GM18507 (cell line): ENCODE measurements around the gene SLC16A5.

ENCODE experiments used
- DNase-seq: peaks from one replicate; pipeline ENCODE4 v3.0.0; 2011; ENCODE audit warnings: low read depth; ENCODE audit not compliant: insufficient read length; ENCODE audit errors: extremely low spot score
- FAIRE-seq: peaks from 2 replicates; lab custom pipeline; 2011; peaks lifted over from hg19 to GRCh38; lab: Jason Lieb, UNC

SLC16A5 gene

DNA sequence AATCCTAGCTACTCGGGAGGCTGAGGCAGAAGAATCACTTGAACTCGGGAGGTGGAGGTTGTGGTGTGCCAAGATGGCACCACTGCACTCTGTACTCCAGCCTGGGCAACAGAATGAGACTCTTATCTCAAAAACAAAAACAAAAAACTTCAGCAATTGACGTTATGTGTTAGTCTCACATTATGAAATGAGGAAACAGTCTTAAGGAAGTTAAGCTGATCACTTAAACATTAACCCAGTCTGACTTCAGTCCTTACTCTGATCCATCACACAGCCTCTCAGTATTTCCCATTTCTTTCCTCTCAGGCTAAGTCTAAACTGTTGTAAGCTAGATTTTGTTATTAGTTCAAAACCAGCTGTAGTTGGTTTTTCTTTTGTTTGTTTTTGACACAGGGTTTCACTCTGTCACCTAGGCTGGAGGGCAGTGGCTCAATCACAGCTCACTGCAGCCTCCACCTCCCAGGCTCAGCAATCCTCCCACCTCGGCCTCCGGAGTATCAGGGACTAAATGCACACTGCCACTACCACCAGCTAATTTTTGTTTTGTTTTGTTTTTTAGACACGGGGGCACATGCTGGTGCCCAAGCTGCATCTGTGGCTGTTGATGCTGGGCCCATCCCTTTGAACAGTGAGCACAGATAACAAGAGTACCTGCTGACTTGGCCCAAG lies 60.3 kb downstream of the SLC16A5 start:
- DNase-seq, result no peak
- no peak for FAIRE-seq

DNA sequence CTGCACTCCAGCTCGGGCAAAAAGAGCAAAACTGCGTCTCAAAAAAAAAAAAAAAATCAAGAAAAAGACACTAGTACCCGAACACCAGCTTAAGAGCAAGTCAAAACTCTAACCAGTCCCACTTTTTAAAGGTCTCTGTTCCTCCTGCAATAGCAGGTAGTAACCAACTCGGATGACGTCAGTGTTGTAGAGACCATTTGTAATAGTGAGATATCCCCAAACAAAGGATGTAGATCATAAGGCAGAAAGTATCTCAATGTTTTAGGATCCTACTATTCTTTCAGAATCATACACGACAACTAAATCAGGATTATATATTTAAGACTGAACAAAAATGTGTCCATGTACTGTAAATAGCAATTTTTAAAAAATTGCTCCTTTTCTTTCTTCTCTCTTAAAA lies 64.2 kb downstream of the SLC16A5 start:
- no peak for FAIRE-seq

DNA sequence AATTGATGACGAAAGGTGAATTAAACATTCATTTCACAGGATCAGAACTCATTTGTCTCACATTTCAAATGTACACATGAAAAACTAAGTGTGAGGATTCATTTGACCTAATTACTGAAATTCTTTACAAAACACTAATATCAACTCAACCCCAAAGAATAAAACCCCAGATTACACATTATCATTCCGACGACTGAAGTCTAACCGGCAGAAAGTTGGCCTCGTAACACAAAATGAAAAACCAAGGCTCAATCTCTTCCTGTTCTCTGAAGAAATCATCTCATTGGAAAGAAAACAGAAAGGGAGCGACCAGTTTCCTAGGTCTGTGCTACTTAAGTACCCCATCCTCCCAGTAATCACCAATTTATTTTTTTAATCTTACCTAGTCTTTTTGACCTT lies 64.8 kb downstream of the SLC16A5 start:
- no peak for DNase-seq
- no peak for FAIRE-seq

More for the DNA sequence above, 64.2 kb downstream of the SLC16A5 start:
- no peak for DNase-seq

DNA sequence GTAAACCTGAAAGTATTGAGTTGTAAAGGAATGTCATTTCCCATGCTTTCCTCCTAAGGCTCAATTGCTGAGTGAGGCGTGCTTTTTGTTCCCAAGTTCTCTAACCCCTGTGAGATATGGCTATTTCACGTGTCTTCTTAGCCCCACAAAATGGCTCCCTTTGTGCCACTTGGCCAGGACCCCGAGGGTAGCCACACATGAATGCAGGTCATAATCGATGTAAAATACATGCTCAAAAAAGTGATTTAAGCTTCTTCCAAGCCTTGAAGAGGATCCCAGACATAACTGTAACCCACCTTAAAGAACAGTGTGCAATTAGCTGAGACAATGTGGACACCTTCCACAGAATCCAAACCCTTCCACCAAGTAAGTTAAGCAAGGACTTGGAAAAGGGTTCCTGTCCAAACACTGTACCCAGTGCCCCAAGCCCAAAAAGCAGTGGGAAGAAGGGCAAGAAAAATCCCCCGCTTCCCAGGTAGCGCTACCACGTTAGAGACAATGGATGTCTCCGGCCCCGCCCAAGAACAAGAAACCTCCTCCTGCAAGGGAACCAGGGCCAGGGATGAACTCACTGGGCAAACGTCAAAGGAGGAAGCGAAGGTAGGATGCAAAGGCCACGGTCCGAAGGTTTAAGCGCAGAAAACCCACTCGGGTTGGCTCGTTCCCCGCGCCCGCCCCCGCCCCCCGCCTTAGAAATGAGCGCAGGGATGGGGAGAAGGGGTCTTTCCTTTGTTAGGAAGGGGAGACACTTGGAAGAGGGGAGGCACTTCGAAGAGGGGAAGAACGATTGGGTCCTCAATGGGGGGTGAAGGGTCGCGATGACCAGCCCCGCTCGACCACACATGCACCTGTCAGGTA lies 65.4 kb downstream of the SLC16A5 start:
- no peak for DNase-seq
- FAIRE-seq, result peak; percentile 58

DNA sequence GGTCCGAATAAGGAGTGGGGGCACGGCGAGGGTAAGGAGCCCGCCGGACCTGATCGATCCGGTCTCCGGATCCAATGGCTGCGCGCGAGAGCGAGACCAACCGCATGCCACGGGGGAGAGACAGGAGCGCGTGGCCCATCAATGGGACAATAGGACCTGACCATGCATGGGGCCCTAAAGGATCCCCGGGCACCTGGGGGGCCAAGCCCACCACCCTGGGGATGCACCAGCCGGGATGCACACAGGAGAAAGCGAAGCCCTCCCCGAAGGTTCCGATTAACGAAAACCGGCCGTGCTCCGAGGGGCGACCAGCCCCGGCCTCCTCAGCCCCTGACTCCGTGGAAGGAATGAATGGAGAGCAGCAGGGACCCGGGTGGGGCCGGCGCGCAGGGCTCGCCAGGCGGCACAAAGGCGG lies 66.0 kb downstream of the SLC16A5 start:
- DNase-seq (no peak), FAIRE-seq (no peak)

DNA sequence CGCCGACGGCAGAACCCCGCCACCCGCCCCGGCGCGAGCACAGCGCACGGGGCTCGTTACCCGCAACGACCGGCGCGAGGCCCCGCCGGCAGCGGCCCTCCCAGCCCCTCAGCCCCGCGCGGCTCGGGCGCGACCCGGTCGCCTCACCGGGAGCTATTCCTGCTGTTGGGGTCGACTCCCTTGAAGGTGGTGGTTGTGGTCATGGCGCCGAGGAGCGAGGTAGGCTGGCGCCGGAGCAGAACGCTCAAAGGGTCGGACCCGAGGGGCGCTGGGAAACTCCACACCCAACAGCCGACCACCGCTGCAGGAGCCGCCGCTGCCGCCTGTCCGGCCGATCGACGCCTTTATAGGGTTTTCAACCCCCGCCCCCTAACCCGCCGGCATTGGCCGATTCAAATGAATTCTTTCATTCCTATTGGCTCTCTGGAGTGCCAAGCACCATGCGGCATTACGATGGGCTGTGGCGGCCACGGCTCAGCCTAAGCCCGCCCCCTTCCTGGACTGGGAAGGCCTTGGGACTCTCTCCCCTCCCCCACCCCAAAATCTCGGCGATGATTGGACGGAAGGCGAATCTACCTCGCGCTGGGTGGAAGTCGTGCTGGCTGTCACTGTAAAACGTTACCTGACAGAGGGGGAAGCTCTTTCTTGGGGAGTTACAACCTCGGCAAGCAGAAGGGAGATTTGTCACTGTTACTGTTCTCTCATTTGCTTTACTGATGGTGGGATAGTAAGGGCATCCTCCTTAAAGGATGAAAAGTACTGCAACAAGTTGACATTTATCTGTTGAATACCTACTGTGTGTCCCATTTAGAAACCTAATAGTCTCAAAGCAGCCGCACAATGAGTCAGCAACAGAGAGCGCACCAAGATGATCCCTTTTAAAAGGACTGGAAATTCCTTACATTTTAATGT lies 66.7 kb downstream of the SLC16A5 start, which contains the start of gene JPT1:
Gene JPT1, minus strand, starts transcription at position 318 of the 912 bp plus-strand sequence. Its CDS starts 115 bp downstream, at position 203.
- FAIRE-seq (peak; percentile 99), DNase-seq (peak; percentile 95)

DNA sequence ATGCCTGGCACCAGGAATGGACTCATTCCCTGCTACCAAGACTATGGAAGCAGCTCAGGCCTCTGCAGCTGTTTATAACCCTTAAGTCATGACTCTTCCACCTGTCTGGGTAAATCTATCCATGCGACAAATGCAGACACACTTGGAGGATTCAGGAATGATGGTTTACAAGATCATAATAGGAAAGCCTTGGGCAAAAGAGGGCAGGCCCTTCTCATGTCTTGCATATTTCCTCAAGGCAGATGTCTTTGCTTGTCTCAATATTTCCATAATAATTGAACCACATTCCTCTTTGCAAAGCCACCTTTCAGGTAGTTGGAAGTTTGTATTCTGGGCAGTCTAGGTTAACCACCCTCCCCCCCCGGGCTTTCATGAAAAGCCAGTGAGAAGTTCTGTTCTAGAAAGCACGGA lies 67.4 kb downstream of the SLC16A5 start:
- FAIRE-seq (no peak), DNase-seq (no peak)
